ENCODE results near the gene MYH14.

MYH14 gene

DNA sequence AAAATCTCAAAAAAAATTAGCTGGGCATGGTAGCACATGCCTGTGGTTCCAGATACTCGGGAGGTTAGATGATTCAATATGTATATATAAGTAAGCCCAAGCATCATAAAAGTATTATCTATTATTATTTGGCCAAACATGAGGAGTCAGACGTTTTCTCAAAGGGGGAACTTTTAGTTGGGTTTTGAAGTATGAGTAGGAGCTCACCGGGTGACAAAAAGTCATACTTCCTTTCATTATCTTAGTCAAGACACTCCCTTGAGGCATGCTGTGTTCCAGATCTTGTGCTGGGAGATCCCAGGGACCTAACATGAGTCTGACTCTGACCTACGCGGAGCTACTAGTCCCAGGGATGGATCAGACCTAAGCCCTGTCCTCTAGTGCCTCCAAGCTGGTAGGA lies 8.2 kb upstream of the MYH14 start:
- DNase-seq = no peak

GRCh38 chr19:50196322-50196932 lies 7.0 kb upstream of the MYH14 start:
- DNase-seq = no peak

- no peak for DNase-seq
Observed at GRCh38 chr19:50197348-50197747, 6.1 kb upstream of the MYH14 start.

DNA sequence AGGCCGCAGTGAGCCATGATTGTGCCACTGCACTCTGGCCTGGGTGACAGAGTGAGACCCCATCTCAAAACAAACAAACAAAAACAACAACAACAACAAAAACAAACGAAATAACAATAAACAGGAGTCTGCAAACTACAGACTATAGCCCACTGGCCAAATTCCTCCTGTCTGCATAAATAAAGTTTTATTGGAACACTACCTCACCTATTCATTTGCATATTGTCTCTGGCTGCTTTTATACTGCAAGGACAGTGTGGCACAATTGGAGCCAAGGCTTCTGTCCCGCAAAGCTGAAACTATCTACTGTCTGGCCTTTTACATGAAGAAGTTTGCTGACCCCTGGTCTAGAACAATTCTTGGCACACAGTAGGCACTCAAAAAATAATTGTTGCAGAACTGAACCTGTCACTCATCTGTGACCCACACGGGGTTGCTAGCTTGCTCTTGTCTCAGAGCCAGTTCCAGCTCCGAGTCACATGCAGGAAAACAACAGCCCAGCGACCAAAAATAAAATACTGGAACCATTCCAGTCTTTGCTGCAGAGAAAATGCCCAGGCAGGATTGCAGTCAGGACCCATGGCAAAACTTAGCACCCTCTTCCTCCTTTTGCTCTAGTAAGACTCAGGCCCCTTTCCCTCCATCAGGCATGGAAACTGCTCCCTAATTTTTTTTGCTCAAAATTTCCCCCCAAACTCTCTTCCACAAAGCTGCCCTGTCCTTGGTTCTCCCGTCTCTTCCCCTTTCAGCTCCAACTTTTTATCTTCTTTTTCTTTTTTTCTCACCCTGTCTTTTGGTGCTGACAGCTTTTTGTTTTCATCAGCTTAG lies 4.8 kb upstream of the MYH14 start:
- DNase-seq = no peak

- no peak for DNase-seq
Observed at GRCh38 chr19:50199259-50199555, 4.2 kb upstream of the MYH14 start.

GRCh38 chr19:50202386-50202785 lies 1.0 kb upstream of the MYH14 start:
- no peak for DNase-seq

- no peak for DNase-seq
Observed at GRCh38 chr19:50202962-50203280, 501 bp upstream of the MYH14 start.

- DNase-seq = no peak
Observed at GRCh38 chr19:50204081-50204428, 633 bp downstream of the MYH14 start.

DNA sequence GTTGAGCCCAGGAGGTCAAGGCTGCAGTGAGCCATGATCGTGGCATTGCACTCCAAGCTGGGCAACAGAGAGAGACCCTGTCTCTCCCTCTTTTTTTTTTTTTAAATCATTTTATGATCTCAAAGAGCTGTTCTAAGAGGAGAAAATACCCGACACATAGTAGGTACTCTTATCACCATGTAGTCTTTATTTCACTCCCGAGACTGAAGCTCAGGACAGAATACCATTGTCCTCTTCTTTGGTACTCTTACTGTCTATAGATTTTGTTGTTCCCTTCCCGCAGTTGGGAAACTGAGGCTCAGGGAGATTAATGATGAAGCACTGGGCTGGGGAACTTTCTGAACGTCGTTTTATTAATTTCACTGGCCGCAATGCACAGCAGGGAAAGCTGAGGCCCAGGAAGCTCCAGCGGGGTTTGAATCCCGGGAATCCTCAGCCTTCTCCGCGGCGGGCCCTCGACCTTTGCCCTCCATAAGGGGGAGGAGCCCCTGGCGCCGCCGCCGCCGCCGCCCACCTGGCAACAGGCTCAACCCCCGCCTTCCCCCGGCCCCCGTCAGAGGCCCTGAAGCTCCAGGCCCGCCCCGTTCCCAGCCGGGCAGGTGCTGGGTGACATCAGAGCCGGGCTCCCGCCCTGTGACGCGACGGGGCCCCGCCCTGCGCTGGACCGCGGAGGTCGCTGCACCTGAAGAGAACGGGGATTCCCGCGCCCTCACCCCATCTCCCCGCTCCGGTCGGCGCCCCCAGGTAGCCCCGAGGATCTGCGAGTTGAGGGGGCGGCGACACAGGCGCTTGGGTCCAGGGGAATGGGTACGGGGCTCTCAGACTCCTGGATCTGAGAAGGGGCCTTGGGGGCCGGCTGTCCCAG lies 1.6 kb downstream of the MYH14 start:
- no peak for DNase-seq

- DNase-seq = no peak
Observed at GRCh38 chr19:50205681-50206138, 2.3 kb downstream of the MYH14 start.

DNA sequence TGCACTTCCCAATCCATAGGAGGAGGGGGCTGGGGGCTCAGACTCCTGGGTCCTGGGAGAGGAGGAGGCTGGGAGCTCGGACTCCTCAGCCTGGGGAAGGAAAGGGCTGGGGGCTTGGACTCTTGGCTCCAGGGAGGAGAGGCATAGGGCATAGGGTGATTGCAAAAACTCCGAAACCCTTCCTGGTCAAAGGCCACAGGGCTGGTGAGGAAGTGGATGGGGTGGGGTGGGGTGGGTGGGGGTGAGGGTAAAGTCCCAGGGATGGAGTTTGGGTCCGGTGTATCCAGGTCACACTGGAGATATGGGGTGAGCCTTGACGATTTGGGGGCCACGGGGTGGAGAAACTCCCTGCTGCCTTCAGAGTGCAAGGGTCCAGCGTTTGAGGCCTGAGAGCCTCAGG lies 2.8 kb downstream of the MYH14 start:
- DNase-seq = no peak

DNA sequence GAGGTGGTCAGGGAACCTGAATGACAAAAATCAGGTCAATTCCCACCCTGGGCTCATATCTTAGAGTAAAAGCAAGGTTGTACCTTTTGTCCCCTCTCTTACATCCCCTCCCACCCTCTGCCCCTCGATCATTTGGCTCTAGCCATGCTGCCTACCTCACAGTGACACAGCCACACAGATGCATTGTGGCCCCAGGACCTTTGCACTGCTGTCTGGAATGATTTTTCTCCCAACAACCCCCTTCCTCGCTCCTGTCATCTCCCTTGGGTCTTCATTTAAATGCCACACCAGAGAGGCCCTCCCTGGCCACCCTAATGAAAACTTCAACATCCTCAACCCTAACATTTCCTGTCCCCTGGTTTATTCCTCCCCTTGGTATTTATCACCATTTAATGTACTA lies 4.3 kb downstream of the MYH14 start:
- no peak for DNase-seq

DNA sequence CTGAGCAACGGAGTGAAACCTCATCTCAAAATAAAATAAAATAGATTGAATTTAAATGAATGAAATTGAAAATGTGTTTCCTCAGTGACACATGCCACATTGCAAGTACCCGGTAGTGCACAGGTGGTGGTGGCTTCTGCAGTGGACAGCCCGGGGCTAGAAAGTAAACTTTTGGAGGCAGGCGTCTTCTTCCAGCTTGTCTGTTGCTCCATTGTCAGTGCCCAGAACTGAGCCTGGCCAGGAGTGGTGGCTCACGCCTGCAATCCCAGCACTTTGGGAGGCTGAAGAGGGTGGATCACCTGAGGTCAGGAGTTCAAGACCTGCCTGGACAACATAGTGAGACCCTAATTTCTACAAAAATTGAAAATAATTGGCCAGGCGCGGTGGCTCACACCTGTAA lies 5.7 kb downstream of the MYH14 start:
- no peak for DNase-seq

DNA sequence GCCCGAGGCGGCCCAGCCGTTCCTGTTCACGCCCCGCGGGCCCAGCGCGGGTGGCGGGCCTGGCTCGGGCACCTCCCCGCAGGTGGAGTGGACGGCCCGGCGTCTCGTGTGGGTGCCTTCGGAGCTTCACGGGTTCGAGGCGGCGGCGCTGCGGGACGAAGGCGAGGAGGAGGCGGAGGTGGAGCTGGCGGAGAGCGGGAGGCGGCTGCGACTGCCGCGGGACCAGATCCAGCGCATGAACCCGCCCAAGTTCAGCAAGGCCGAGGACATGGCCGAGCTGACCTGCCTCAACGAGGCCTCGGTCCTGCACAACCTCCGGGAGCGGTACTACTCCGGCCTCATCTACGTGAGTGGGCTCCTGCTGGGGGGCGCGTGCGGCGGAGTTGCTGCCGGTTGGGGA lies 7.0 kb downstream of the MYH14 start:
- DNase-seq = no peak

DNA sequence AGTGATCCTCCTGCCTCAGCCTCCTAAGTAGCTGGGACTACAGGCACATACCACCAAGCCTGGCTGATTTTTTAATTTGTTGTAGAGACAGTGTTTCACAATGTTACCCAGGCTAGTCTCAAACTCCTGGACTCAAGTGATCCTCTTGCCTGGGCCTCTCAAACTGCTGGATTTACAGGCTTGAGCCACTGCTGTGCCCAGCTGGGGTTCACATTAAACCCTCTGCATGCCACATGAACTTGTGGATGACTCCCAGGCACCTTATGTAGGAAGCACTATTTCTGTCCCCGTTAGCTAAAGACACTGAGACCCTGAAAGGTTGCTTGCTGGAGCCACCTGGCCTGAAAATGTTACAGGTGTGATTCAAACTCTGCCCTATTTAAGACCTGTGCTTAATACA lies 10.5 kb downstream of the MYH14 start:
- DNase-seq = no peak

DNA sequence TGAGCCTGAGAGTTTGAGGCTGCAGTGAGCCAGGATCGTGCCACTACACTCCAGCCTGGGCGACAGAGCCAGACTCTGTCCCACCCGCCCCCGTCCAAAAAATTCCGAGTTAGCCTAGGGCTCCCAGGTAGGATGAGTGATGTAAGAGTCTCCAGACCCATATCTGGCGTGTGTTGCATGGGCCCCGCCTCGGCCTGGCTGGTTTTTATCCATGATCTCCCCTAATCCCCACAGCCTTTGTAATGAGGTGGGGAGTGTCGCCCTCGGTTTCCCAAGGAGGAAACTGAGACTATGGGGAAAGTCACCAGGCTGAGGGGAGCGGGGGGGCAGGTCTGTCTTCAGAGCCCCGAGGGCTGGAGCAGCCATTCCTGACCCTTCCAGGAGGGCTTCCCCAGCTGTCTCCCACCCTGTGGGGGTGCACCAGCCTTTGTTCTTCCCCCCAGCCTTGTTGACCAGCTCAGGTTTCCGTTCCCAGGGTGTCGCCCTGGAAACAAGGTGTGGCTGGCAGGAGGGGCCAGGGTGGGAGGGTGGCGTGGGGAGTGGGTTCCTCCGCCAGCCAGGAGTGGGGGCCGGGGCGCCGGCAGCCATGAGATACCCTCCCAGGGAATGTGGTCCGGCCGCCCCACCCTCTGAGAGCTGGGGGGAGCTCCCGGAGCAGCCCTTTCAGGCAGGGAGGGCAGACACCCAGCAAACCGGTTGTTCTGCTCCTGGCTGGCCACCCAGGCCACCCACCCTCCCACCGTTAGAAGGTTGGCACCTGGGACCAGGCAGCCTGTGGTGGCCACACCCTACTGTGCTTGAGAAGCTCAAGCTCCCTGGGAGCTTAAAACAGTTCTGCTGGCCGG lies 11.5 kb downstream of the MYH14 start:
- DNase-seq = no peak

DNA sequence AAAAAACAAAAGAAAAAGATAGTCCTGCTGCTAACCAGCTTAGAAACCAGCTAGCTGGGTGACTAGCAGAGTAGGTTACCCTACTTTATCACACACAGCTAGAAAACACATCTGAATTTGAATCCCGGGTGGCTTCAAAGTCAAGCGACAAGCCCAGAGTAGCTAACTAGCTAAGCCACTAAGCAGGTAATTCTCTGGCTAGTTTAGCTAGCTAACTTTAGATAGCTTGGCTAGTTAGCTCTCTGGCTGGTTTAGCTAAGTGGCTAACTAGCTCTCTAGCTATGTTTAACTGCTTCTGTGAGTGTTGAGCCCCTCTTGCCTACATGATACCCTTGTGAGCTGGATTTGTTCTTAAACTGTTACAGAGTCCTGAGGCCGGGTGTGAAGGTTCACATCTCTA lies 12.4 kb downstream of the MYH14 start:
- DNase-seq = no peak

- no peak for DNase-seq
Observed at GRCh38 chr19:50221087-50221486, 17.7 kb downstream of the MYH14 start.

DNA sequence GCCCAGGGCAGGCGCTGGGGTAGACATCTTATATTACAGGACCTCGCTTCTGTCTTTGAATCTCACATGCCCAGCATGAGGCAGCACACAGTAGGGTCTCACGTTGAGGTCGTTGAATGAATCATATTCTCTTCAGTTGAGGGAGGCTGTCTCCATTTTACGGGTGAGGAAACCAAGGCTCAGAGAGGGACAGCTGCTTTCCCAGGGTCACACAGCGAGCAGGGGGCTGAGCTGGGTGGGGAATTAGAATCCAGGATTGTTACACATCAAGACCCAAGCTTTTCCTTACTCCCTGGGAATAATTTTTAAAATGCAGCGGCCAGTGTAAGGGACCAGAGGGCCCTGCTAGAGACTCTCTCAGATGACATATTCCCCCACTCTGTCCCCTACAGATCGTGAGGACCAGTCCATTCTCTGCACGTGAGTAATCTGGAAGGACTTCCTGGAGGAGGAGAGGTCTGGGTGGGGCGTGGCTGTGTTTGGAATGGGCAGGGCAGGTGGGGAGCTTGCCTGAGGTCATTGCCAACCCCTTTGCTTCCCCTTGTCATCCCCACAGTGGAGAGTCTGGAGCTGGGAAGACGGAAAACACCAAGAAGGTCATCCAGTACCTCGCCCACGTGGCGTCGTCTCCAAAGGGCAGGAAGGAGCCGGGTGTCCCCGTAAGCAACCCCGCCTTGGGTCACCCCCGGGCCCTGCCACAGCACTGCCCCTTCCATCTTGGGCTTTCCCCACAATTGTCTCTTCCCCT lies 19.4 kb downstream of the MYH14 start:
- DNase-seq = no peak

DNA sequence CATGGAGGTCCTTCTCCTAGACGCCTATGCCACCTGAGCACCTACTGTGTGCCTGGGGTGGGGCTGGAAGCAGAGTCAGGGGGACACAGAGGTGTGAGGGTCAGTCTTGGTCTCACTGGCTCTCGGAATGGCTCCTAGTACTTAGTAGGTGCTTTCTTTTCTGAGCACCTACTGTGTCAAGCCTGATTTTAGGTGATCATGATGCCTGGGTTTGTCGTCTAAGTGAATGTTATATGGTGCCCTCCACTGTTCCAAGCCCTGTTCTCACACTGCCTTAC lies 20.0 kb downstream of the MYH14 start:
- no peak for DNase-seq

DNA sequence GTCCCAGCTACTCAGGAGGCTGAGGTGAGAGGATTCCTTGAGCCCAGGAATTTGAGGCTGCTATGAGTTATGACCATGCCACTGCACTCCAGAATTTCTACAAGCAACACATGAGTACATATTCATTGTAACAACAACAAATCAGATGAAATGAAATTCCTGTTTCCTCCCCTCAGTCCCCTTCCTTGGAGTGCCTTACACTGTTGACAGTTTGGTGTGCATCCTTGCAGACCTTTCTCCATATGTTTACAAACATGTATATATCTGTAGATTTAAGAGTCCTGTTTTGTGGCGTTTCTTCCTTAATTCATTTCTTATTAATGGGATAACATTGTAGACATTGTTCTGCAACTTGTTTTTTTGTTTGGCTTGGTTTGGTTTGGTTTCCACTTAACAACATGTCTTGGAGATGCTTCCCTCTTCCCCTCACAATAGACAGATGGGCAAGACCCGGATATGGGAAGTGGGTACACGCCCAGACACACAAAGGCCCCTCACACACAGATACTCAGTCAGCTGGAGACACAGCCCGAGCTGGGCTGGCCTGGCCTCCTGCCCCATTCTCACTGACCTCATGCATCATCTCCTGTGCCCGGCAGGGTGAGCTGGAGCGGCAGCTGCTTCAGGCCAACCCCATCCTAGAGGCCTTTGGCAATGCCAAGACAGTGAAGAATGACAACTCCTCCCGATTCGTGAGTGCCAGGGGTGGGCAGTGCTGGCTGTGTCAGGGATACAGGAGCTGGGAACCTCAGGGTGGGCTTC lies 21.7 kb downstream of the MYH14 start:
- no peak for DNase-seq

DNA sequence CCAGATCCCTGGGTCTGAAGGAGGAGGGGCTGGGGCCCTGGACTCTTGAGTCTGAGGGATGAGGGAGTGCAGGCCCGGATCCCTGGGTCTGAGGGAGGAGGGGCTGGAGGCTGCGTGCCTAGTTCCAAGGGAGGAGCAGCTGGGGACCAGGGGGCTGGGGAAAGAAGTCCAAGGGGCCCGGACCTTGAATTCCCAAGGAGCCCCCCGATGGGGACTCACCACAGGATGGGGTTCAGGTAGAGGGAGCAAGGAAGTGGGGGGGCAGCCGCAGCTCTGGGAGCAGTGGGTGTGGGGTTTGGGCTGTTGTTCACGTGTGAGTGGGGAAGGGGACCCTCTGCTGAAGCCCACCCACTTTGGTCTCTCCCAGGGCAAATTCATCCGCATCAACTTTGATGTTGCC lies 23.1 kb downstream of the MYH14 start:
- no peak for DNase-seq

Measured in activated CD4-positive, alpha-beta T cell treated with anti-CD3 and anti-CD28 coated beads, Interleukin-2, amount 50 U/mL, for 16 hours (primary cell).